Fibroblast of lung (primary cell): ENCODE data around the gene PGA4.

Source experiments
- EZH2 ChIP-seq: IDR thresholded peaks from 2 replicates; pipeline ENCODE4 v1.5.1; 2012; ENCODE audit warnings: low read length, control low read depth, mild to moderate bottlenecking; ENCODE audit errors: missing control alignments
- TF ChIP-seq, protein P1 (sequence below), 2 donors: IDR thresholded peaks in 1 of 2; conservative IDR thresholded peaks in 1 of 2; 1 replicate in 1 of 2; 2 replicates in 1 of 2; pipeline ENCODE4 v1.5.1; 2011 to 2012; ENCODE audit warnings: low read length in 2 of 2, control low read depth in 1 of 2, inconsistent platforms in 1 of 2, low read depth in 1 of 2, mild to moderate bottlenecking in 1 of 2

DNA sequence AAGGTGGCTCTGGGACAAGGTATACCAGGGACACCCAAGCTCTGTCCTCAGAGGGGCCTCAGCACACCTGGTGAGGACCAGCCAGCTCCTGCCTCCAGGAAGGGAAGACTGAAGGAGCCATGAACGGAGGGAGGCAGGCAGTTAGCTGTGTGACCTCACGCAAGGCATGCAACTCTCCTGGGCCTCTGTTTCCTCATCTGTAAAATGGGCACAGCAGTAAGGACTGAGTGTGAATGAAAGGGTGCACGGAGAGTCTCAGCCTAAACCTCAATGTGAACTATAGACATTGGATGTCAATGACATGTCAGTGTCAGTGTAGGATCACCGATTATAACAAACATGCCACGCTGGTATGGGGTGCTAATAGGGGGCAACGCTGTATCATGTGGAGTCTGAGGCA lies 37.2 kb downstream of the PGA4 start:
- TF ChIP-seq, protein P1, sequence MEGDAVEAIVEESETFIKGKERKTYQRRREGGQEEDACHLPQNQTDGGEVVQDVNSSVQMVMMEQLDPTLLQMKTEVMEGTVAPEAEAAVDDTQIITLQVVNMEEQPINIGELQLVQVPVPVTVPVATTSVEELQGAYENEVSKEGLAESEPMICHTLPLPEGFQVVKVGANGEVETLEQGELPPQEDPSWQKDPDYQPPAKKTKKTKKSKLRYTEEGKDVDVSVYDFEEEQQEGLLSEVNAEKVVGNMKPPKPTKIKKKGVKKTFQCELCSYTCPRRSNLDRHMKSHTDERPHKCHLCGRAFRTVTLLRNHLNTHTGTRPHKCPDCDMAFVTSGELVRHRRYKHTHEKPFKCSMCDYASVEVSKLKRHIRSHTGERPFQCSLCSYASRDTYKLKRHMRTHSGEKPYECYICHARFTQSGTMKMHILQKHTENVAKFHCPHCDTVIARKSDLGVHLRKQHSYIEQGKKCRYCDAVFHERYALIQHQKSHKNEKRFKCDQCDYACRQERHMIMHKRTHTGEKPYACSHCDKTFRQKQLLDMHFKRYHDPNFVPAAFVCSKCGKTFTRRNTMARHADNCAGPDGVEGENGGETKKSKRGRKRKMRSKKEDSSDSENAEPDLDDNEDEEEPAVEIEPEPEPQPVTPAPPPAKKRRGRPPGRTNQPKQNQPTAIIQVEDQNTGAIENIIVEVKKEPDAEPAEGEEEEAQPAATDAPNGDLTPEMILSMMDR (conservative IDR thresholded peaks at IDR 0.05 in 1 of 2, IDR thresholded peaks at IDR 0.05 in 1 of 2; ENCODE audit: low read depth in 1 of 2, low read length in 2 of 2) = no peak
- no peak for TF ChIP-seq EZH2
